ENCODE measurements around the gene ACTL6A.
A peak's percentile ranks its signal among the peaks of the same experiment; 100 is the strongest.
"Not testable (repeated sequence)": the region's sequence is repeated elsewhere in the genome, so short reads cannot be mapped to it uniquely, and the experiment has no call there.

The ACTL6A gene

DNA sequence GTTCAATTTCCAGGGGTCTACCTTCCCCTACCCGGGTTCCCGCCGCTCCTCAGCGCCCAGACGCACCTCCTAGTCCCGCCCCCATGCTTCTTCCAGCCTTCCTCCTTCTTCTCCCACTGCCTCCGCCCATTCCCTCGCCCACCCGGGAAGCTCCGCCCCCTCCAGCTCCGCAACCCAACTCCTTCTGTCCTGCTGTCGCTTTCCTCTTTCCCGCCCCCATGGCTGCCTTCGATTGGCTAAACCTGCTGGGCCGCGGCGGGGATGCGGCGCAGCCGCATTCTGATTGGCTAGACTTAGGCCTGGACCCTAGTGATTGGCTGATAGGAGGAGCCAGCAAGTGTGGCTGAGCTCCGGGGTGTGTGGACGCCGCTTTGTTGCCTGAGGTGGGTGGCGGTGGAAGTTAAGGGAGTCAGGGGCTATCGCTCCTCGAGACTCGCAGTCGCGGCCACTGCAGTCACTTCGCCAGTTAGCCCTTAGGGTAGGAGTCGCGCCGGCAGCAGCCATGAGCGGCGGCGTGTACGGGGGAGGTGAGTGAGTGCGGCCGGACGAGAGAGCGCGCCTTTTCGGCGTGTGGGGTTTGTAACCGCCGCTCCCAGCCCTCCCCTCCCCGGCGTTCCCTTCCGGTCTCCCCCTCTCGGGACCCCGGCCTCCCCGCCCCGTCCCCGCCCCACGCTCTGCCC is at the start of gene ACTL6A:
TSS of gene ACTL6A (plus strand) at position 336 of the 680 bp plus-strand sequence. CDS start at position 503, 167 bp downstream.
- peak within 1 kb of the TSS; percentile 92 for H3K4me3 ChIP-seq (ENCODE audit: low read depth, low read length)

DNA sequence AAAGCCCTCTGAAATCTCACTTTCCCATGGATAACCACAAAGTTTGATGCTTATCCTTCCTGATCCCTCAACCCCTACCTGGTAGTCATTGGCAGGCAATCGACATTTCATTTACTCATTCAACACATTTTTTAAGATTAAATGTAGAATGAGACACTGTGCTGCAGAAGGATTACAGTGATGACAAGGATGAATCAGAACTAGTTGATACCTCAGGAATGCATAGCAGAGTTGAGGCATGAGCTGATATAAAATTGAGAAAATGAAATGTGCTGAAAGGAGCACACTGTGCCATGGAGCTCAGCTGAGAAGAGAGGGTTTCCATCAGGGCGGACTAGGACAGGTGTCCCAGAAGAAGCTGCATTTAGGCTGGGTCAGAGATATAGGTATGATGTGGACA is 48.9 kb upstream of the ACTL6A start:
- no peak overlapping the region for H3K4me3 ChIP-seq (ENCODE audit: low read depth, low read length)

DNA sequence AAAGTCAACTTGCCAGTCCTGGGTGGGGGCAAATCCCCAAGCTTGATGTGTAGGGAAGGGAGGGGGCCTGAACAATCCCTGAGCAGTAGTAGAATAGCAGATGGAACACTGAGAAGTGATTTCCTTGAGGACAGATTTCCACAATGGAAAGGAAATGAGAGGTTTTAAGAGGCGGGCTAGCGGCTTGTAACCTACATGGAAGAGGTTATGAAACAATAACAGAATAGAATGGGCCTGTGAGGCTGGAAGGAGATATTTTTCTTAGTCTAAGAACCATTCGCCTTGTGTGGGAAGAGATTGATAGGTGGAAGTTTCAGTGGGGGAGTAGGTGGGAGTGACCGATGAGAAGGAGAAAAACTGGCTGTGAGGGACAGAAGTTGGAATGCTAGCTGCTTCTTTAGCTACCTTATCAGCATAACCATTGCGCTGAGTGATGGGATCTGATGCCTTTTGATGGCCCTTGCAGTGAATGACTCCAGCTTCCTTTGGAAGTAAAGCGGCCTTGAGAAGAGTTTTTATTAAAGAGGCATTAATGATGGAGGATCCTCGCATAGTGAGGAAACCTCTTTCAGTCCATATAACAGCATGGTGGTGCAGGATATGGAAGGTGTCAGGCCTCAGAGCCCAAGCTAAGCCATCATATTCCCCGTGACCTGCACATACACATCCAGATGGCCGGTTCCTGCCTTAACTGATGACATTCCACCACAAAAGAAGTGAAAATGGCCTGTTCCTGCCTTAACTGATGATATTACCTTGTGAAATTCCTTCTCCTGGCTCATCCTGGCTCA is 46.1 kb upstream of the ACTL6A start:
- H3K4me3 ChIP-seq (ENCODE audit: low read depth, low read length), result not testable (repeated sequence)

DNA sequence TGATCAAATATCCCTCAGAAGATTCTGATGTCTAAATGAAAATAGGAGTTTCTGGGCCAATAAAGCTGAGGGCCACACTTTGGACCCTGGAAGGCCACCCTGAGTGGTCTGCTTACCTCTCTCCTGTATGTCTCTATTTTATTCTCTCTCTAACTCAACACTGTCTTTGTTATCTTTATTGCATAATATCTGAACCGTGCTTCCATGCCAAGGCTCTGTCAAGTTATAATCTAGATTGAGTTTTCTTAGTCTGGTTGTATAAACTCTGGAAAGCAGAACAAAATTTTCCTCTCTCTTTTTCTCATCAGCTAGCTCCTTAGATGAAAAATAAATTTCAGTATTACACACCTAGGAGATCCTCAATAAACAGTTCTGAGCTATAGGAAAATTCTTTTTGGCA is 36.2 kb upstream of the ACTL6A start:
- no peak overlapping the region for H3K4me3 ChIP-seq (ENCODE audit: low read depth, low read length)

DNA sequence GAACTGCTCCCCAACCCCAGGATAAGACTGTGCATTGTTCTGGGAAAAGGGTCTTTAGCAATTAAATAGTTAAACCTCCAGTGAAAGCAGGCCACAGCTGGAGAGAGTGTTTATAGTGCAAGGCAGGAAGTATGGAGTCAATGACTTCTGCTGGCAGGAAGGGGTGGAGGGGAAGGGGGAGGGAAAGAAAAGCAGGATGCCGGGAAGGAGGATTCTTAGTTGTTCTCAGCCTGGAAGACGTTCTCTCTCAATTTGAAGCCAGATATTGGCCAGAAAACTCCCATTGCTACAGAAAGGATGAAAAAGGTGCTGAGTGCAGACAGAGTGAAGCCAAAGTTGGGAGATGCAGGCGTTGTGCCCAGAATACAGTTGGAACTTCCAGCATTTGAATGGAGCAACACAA is 35.7 kb upstream of the ACTL6A start:
- no peak overlapping the region for H3K4me3 ChIP-seq (ENCODE audit: low read depth, low read length)

GRCh38 chr3:179528772-179529171 is 34.0 kb upstream of the ACTL6A start:
- no peak overlapping the region for H3K4me3 ChIP-seq (ENCODE audit: low read depth, low read length)

DNA sequence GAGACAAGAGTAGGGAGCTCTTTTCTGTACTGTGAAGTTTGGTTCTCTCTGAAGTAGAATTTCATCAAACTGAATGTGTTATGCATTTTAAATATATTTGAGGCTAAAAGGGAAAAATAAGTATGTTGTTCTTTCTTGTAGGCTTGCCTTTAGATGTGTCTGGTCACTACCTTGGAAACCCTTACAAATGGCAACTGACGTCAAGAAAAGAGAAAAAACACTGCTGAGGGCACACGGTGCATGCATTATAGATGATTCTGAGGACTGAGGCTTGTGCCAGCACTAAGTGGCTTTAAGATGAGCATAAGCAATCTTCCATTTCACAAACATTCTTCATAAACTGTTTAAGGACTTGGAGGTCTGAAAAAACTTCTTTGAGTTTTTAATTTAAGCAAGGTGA is 31.1 kb upstream of the ACTL6A start:
- H3K4me3 ChIP-seq (ENCODE audit: low read depth, low read length), result no peak overlapping the region

DNA sequence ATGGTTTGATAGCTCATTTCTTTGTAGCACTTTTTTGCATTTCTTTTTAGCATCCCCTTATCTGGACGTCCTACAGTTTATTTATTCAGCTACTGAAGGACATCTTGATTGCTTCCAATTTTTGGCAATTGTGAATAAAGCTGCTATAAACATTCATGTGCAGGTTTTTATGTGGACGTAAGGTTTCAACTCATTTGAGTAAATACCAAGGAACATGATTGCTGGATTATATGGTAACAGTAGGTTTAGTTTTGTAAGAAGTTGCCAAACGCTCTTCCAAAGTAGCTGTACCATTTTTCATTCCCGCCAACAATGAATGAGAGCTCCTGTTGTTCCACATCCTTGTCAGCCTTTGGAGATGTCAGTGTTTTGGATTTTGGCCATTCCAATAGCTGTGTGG is 29.5 kb upstream of the ACTL6A start:
- H3K4me3 ChIP-seq (ENCODE audit: low read depth, low read length), result no peak overlapping the region

DNA sequence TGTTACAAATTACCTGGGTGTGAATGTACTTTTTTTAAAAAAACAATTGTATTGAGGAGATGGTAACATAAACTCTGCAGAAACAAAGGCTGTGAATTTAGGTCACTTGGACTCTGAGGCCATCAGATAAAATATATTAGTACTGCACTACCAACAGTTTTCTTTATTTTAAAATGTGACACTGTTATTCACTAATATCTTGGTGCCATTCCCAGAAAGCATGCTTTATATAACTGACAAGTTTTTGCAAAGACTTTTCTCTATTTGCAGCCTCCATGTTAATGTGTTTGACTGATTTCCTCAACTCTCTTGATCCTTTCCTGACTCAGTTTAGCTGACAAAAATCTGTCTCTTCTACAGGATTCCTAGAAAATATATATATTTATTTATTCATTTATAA is 26.5 kb upstream of the ACTL6A start:
- H3K4me3 ChIP-seq (ENCODE audit: low read depth, low read length), result no peak overlapping the region

- no peak overlapping the region for H3K4me3 ChIP-seq (ENCODE audit: low read depth, low read length)
These were observed 21.6 kb upstream of the ACTL6A start for GRCh38 chr3:179541094-179541493.

DNA sequence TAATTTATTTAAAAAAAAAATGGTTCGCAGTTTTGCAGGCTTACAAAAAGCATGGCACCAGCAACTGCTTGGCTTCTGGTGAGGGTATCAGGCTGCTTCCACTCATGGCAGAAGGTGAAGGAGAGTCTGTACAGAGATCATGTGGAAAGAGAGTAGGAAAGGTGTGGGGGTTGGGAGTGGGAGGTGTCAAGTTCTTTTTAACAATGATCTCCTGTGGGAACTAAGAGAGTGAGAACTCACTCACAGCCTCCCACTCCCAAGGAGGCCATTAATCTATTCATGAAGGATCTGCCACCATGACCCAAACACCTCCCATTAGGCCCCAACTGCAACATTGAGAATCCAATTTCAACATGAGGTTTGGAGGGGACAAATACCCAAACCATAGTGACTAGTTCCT is 21.1 kb upstream of the ACTL6A start:
- H3K4me3 ChIP-seq (ENCODE audit: low read depth, low read length), result no peak overlapping the region

GRCh38 chr3:179542375-179542774 is 20.4 kb upstream of the ACTL6A start:
- no peak overlapping the region for H3K4me3 ChIP-seq (ENCODE audit: low read depth, low read length)

GRCh38 chr3:179544981-179545645 is 17.6 kb upstream of the ACTL6A start:
- no peak overlapping the region for H3K4me3 ChIP-seq (ENCODE audit: low read depth, low read length)

GRCh38 chr3:179546814-179547241 is 15.9 kb upstream of the ACTL6A start:
- H3K4me3 ChIP-seq (ENCODE audit: low read depth, low read length), result no peak overlapping the region

GRCh38 chr3:179551349-179552105 is 11.2 kb upstream of the ACTL6A start:
- H3K4me3 ChIP-seq (ENCODE audit: low read depth, low read length), result no peak overlapping the region

GRCh38 chr3:179558742-179559364 is 3.9 kb upstream of the ACTL6A start:
- no peak overlapping the region for H3K4me3 ChIP-seq (ENCODE audit: low read depth, low read length)

- H3K4me3 ChIP-seq (ENCODE audit: low read depth, low read length), result no peak overlapping the region
These were observed 1.9 kb upstream of the ACTL6A start for GRCh38 chr3:179560791-179561190.

- H3K4me3 ChIP-seq (ENCODE audit: low read depth, low read length), result peak overlapping the region; percentile 92
These were observed 601 bp downstream of the ACTL6A start for GRCh38 chr3:179563271-179563783.

GRCh38 chr3:179565496-179565895 is 2.8 kb downstream of the ACTL6A start:
- H3K4me3 ChIP-seq (ENCODE audit: low read depth, low read length), result no peak overlapping the region

DNA sequence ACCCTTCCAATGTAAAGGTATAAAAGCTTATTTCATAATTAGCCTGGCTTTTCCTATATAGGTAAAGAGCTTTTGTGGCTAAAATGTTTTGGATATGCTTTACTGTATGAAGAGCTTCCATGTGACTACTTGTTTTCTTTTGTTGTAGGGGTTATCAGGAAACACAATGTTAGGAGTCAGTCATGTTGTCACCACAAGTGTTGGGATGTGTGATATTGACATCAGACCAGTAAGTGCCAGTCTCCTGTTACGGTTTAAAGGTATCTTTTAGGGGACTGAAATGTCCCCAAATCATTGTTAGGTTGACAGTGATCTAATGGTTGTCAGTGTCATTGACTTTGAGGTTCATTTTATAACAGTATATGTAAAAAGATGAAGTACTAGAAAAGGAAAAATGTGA is 18.3 kb downstream of the ACTL6A start:
- H3K4me3 ChIP-seq (ENCODE audit: low read depth, low read length), result no peak overlapping the region

Data from iPS-11a (cell line).